22Rv1 (cell line): ENCODE measurements around the gene SELENOS.

ENCODE experiments used
- CTCF ChIP-seq: fragments of 450-650 bp; IDR thresholded peaks from 2 replicates; pipeline ENCODE4 v1.5.1; 2017; ENCODE audit warnings: mild to moderate bottlenecking
- ZFX ChIP-seq: fragments of 450-650 bp; IDR thresholded peaks from 2 replicates; pipeline ENCODE4 v1.6.1; 2017; ENCODE audit warnings: antibody characterized with exemption, borderline replicate concordance

- TF ChIP-seq CTCF (no peak), ZFX (no peak)
Observed at GRCh38 chr15:101322854-101323477, 45.7 kb upstream of the SELENOS start.
